OCI-LY3 (cell line): ENCODE data around the gene AVP.

Experiments
- EZH2phosphoT487 ChIP-seq: fragments of 200-600 bp; shearing (Covaris generic); IDR thresholded peaks from 2 replicates; pipeline ENCODE4 v1.6.1; 2018; ENCODE audit warnings: antibody characterized with exemption, mixed run types, low read depth
- TF ChIP-seq, protein P1 (sequence below): fragments of 200-600, 300-600 bp; sonication (generic); IDR thresholded peaks from 2 replicates; pipeline ENCODE4 v1.5.1; 2014; ENCODE audit warnings: antibody characterized with exemption, low read length, low read depth

DNA sequence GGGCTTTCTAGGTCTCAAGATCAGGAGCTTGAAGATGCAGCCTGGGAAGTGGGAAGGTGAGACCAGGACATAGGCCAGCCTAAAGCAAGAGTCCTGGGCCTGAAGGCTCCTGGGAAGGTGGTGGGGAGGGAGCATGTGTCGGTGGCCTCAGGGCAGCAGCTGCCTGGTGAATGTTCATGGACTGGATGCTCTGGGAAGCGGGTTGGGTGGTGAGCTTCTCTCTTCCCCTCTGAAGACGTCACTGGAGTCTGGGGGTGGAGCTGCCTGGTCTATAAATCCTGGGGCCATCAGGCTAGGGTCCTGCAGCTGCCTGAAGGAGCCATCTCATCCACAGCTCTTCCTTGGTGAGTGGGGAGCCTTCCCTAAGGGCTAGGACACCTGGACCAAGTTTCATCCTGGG is 41.2 kb downstream of the AVP start, which contains the start of gene GNRH2:
- TF ChIP-seq, protein P1, sequence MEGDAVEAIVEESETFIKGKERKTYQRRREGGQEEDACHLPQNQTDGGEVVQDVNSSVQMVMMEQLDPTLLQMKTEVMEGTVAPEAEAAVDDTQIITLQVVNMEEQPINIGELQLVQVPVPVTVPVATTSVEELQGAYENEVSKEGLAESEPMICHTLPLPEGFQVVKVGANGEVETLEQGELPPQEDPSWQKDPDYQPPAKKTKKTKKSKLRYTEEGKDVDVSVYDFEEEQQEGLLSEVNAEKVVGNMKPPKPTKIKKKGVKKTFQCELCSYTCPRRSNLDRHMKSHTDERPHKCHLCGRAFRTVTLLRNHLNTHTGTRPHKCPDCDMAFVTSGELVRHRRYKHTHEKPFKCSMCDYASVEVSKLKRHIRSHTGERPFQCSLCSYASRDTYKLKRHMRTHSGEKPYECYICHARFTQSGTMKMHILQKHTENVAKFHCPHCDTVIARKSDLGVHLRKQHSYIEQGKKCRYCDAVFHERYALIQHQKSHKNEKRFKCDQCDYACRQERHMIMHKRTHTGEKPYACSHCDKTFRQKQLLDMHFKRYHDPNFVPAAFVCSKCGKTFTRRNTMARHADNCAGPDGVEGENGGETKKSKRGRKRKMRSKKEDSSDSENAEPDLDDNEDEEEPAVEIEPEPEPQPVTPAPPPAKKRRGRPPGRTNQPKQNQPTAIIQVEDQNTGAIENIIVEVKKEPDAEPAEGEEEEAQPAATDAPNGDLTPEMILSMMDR: no peak
- TF ChIP-seq EZH2phosphoT487: no peak
